HFFc6 (cell line): ENCODE data around the gene TBX5. TPM values are rescaled to one million over a fixed set of nuclear protein-coding genes. Genes with fewer than 3 reads are reported as not detected.
A peak's percentile ranks its signal among the peaks of the same experiment; 100 is the strongest.

Experiments
- DNase-seq: peaks from one replicate; pipeline ENCODE4 v3.0.0-alpha.2; 2018
- H3K27ac Mint-ChIP-seq: 2 replicates; pipeline ENCODE4 v1.8.0; 2020; ENCODE audit warnings: mild to moderate bottlenecking, mixed read lengths
- H3K27me3 Mint-ChIP-seq: 2 replicates; pipeline ENCODE4 v1.8.0; 2021; ENCODE audit warnings: mild to moderate bottlenecking, moderate library complexity, mixed read lengths; ENCODE audit not compliant: insufficient read depth
- H3K36me3 Mint-ChIP-seq: 2 replicates; pipeline ENCODE4 v1.8.0; 2021; ENCODE audit warnings: low read depth, mixed read lengths
- H3K4me1 Mint-ChIP-seq: 2 replicates; pipeline ENCODE4 v1.8.0; 2020; ENCODE audit warnings: low read depth, mixed read lengths
- H3K4me3 Mint-ChIP-seq: 2 replicates; pipeline ENCODE4 v1.8.0; 2020; ENCODE audit warnings: mild to moderate bottlenecking, moderate library complexity, mixed read lengths
- H3K9me3 Mint-ChIP-seq: 2 replicates; pipeline ENCODE4 v1.8.0; 2020; ENCODE audit warnings: mild to moderate bottlenecking, mixed read lengths
- CTCF ChIP-seq: fragments of 200-600 bp; sonication (generic); IDR thresholded peaks from 2 replicates; pipeline ENCODE4 v1.5.0; 2021; ENCODE audit warnings: antibody characterized with exemption, mild to moderate bottlenecking
- total RNA-seq, 6 experiments: library from RNA; stranded (reverse); fragmentation: NEBNext Ultra II Directional; extraction: Animal tissue kit (Norgen Biotek cat#: 25700); gene quantifications; 2 replicates in 1 of 6; 3 replicates in 5 of 6; pipeline ENCODE4 v1.2.3, GENCODE V29; 2021

Gene TBX5
- total RNA-seq, 6 experiments from 2014 or later: 20.7 to 27.8 (median 24.3) TPM

GRCh38 chr12:114439817-114440216, 33.9 kb upstream of the TBX5 start:
- H3K4me1 Mint-ChIP-seq: peaks cover 9% of the 10 kb centered on the region
- H3K27me3 Mint-ChIP-seq: peaks cover 77% of the 10 kb centered on the region
- peaks cover 15% of the 10 kb centered on the region for H3K9me3 Mint-ChIP-seq
- peaks cover 18% of the 10 kb centered on the region for H3K36me3 Mint-ChIP-seq
- DNase-seq: no peak
- no peak for TF ChIP-seq CTCF
- no peak overlapping the region for H3K27ac Mint-ChIP-seq
- no peak overlapping the region for H3K4me3 Mint-ChIP-seq

GRCh38 chr12:114439261-114439683, 33.3 kb upstream of the TBX5 start:
- H3K4me1 Mint-ChIP-seq: peaks cover 9% of the 10 kb centered on the region
- H3K4me3 Mint-ChIP-seq: peak overlapping the region; percentile 5; the same call in 1 of the 2 replicates
- peaks cover 75% of the 10 kb centered on the region for H3K27me3 Mint-ChIP-seq
- DNase-seq: no peak
- no peak overlapping the region for H3K27ac Mint-ChIP-seq
- TF ChIP-seq CTCF: no peak
- peaks cover 15% of the 10 kb centered on the region for H3K9me3 Mint-ChIP-seq
- peaks cover 18% of the 10 kb centered on the region for H3K36me3 Mint-ChIP-seq

GRCh38 chr12:114438635-114439256, 32.8 kb upstream of the TBX5 start:
- Mint-ChIP-seq H3K4me1 (peaks cover 9% of the 10 kb centered on the region), H3K36me3 (peaks cover 18% of the 10 kb centered on the region), H3K27ac (no peak overlapping the region), H3K9me3 (peaks cover 15% of the 10 kb centered on the region), H3K27me3 (peaks cover 70% of the 10 kb centered on the region), H3K4me3 (peak overlapping the region; percentile 5; the same call in 1 of the 2 replicates)
- no peak for DNase-seq
- no peak for TF ChIP-seq CTCF

GRCh38 chr12:114434341-114434740, 28.4 kb upstream of the TBX5 start:
- no peak for DNase-seq
- Mint-ChIP-seq H3K27me3 (peaks cover 41% of the 10 kb centered on the region), H3K4me1 (peaks cover 30% of the 10 kb centered on the region)

GRCh38 chr12:114431902-114432301, 26.0 kb upstream of the TBX5 start:
- peaks cover 8% of the 10 kb centered on the region for H3K9me3 Mint-ChIP-seq
- no peak for DNase-seq
- no peak overlapping the region for H3K4me3 Mint-ChIP-seq
- H3K27me3 Mint-ChIP-seq: peaks cover 20% of the 10 kb centered on the region
- no peak for TF ChIP-seq CTCF
- peaks cover 24% of the 10 kb centered on the region for H3K4me1 Mint-ChIP-seq
- no peak overlapping the region for H3K27ac Mint-ChIP-seq
- H3K36me3 Mint-ChIP-seq: peaks cover 7% of the 10 kb centered on the region

More at GRCh38 chr12:114434341-114434740, 28.4 kb upstream of the TBX5 start:
- peaks cover 18% of the 10 kb centered on the region for H3K36me3 Mint-ChIP-seq
- peaks cover 15% of the 10 kb centered on the region for H3K9me3 Mint-ChIP-seq
- no peak overlapping the region for H3K4me3 Mint-ChIP-seq
- no peak for TF ChIP-seq CTCF
- no peak overlapping the region for H3K27ac Mint-ChIP-seq
